GF-D8 (cell line): Measurements from ENCODE around the gene RBP4.

ENCODE experiments used
- DNase-seq: peaks from one replicate; lab custom pipeline; 2025; lab: John Stamatoyannopoulos, UW

RBP4 gene

DNA sequence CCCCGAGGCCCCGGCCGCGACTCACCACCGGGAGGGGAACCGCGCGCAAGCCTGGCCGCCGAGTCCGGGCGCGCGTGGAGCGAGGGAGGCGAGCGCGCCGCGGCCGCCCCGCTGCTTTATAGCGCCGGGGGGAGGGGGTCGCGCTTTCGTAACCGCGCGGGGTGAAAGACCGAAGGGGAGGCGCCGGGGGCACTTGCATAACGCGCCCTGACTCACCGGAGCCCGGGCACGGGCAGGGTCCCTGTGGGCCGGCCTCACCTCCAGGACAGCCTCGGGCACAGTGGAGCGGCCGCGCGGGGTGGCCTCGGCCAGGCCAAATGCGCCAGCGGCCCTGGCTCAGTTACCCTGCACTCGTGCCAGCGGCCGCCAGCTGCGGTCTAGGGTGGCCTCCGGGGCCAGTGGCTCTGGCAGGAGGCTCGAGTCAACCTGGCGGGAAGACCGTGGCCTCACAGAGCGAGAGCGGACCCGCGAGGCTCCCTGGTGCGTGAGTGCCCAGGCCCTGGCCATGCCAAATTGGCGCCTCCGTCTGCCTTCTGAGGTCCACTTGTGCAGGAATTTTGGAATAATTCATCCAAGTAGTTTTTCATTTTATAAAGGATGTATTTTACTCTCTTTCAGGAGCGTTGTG is at the start of gene RBP4:
Gene RBP4 (minus strand): TSS at position 90 of the 628 bp plus-strand sequence. CDS start 207 bp downstream, outside the sequence.
- no peak for DNase-seq

DNA sequence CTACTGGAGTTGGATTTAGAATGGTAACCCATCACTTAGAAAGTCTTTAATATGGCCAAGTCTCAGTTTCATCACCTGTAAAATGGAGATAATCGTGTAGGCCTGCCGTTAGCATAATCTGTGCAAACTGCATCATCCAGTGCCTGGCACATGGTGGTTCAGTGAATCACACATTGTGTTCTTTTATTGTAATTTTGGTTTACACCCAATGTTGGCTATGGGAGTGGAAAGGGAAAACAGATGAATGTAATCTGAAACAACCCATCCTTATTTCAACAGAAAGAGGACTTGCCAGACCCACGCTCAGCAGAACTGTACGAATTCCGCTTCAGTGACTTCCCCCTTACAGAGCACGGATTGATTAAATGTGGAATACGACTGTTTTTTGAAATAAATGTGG is 38.8 kb upstream of the RBP4 start:
- no peak for DNase-seq

DNA sequence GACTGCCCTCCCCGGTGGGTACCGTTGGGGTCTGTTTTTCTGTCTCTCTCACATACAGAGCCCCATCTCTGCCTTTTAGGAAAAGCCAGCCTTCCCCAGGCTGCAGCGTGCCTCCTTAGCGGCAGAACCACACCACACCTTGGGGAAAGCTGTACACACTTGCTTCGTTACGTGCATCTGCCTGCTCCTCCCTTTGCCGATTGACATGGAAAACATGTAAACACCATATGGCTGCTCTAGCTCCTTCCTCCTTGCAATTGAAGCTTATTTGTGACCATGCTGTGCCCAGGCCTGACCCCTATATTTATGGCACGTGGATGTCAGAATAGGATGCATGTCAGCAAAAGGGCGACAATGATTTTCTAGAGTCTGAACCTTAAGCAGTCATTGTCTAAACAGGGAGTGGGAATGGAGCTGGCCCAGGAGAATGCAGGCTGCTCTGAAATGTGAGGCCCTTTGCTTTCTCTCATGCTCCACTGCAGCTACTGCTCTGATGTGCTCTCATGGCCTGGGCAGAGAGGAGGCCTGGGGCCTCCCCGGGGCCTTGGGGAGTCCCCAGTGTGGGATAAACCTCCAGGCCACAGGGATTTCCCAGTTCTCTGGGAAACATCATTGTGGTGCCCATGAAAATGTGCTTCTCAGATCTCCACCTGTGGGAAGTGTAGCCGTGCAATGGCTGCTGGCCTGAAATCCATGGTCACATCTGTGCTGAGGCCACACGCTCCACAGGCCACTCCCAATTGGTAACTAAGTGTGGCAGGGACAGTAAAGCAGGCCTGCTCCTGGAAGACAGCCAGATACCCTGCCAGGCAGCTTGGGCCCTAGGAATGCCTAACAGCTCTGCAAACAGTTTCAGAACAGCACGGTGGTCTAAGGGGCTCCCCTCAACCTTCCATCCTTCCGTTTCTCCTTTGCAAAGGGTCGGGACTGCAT is 29.9 kb upstream of the RBP4 start:
- DNase-seq, result no peak

DNA sequence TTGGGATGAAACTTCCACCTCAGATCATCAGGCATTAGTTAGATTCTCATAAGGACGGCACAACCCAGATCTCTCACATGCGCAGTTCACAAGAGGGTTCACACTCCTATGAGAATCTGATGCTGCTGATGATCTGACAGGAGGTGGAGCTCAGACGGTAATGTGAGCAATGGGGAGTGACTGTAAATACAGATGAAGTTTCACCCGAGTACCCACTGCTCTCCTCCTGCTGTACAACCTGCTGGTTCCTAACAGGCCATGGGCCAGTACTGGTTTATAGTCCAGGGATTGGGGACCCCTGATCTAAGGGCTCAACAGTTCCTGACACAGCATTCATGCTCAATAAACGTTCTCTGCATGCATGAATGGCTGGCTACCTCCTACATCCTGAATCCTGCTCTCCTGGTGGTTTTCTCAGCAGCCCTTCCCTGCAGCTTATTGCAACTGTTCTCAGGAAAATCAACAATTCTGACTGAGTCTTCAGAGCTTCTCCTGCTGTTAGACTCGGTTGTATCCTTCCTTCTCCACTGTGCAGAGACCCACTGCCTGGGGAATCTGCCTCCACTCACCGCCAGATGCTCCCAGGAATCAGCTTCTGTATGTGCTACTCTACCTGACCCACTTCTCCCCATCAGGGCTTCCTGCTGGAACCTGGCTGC is 28.7 kb upstream of the RBP4 start:
- no peak for DNase-seq

DNA sequence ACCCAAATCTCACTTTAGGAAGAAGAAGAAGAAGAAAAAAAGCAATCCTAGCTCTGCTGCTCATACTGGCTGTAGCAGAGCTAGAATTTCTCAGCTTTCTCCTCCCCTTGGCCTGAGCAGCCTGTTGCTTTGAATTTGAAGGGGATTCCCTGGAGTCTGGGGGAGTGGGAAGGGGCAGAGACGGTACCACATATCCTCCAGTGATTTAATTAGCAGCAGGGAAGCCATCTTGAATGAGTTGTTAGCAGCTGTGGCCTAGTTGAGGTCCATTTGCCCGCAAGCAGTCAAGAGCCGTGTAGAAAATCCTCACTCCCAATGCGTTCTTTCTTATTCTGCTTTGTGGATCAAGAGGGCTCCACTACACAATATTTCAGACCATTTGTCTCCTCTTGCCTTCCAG is 27.8 kb upstream of the RBP4 start:
- no peak for DNase-seq

DNA sequence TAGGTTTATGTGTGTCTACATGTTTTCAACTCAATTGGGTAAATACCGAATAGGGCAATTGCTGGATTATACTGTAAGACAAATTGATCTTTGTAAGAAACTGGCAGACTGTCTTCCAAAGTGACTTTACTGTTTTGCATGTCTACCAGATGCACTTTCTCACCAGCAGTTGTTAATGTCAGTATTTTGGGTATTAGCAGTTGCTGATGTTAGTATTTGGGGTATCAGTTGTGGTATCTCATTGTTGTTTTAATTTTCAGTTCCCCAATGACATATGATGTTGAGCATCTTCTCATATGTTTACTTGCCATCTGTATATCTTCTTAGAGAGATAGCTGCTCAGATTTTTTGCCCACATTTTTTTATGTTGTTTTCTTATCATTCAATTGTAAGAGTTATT is 21.9 kb upstream of the RBP4 start:
- no peak for DNase-seq

DNA sequence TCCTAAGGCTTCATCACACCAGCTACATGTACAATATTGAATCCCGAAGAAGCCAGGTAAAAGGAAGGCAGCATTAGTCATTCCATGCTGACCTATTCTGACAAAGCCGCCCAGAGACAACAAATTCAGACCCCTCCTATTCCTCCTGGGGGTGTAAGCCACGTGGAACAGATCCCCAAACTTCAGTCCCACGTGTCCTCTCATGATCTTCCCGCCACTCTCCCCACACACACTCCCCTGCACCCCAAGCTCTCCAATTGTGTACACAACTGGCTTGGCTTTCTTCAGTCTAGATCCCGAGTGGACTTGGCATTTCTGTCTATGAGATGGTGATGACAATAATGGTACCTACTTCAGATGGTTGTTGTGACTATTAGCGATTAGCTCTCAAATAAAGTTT is 19.9 kb upstream of the RBP4 start:
- DNase-seq, result no peak

DNA sequence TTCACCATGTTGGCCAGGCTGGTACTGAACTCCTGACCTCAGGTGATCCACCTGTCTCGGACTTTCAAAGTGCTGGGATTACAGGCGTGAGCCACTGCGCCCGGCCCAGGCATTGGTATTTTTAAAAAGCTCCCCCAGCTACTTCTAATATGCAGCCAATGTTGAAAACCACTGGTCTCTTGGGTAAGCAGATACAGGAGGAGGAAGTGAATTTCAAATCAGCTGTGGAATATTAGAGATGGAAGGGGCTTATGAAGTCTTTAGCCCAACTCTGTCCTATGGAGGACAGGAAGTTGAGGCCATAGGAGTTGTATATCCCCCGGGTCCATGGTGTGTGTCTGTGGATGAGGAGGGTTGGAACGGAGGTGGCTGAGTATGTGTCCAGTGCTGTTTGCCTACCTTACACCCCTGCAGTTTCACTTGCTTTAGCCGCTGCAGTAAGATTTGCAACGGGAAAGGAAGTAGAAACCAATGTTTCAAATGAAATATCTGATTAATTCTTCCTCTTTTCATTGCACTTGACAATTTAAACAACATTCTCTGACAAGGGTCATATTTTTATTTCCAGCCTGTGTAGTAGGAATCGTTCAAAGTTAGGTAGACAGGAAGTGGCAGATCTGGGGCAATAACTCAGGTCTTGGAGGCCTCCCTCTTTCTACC is 14.7 kb upstream of the RBP4 start:
- DNase-seq, result no peak

DNA sequence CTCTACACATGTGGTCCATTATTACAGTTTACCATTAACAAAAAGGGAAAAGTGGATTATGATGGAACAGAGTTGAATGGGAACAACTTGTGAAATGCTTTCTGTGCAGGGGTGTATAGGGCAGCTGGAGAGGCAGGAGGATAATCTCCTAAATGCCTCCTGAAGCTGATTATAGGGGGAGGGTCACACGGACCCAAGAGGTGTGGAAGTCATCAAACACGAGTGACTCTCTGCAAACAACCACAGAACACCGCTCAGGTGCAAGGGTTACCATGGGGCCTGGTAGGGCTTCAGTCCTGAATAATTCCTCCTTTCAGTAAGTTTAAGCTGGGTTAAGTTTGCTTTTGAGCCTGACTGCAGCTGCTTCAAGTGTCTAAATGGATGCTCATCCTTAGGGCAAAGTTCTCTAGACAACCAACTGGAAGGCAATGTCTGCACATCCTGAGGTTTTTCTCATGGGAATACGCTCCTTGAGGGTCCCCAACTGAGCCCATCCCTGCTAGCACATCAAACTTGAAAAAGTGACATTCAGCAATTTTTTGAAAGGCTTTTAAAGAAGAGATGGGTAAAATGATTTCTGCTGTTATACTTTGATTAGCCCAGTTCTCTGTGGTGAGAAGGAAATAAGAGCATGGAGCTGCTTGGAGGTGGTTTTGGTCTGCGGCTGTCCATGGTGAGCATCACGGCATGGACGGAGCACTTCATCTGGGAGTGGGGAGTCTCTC is 13.2 kb upstream of the RBP4 start:
- DNase-seq, result no peak

DNA sequence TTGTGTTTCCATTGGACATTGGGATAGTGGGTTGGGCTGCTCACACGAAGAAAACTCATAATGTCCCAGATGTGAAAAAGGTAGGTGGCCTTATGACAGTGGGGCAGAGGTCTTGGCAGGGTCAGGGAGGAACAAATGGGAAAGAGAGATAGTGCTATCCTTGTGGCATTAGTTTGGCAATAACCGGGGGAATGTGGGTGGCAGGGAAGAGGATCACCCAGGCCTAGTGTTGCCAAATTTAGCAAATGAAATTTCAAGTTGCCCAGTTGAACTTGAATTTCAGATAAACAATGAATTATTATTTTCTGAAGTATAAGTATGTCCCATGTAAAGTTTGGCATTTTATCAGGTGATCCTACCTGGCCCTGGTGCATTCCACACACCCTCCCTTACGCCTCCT is 12.1 kb upstream of the RBP4 start:
- no peak for DNase-seq

DNA sequence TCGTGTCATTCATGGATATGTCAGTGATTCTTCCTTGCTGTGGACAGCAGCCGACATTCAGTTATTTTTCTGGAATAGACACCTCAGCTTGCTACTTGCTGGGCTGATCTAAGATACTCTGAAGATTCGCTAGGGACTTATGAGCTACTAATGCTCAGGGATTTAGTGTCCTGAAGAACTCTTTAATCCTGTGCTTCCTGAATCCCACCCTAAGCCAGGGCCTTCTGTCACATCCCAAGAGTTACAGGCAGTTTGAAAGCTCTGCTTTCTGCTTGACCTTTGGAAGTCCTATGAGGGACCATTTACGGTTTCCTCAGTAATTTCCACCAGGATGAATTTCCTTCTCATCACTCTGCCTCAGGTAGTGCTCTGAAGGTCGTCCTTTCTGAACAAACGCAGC is 11.3 kb upstream of the RBP4 start, which contains the start of gene PDE6C:
Gene PDE6C (plus strand): TSS at position 227 of the 400 bp plus-strand sequence. CDS start 189 bp downstream, outside the sequence.
- no peak for DNase-seq

DNA sequence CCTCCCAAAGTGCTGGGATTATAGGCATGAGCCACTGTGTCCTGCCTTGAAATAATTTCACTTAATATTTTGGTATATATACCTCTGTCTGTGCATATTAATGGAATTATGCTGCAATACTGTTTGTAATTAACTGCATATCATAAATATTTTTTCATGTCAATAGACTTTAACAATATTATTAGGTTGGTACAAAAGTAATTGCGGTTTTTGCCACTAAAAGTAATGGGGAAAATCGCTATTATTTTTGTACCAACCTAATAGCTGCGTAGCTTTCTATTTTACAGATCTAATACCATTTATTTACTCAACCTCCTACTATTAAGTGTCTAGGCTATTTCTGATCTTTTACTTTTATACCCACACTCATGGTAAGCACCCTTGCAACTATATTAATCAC is 7.4 kb upstream of the RBP4 start:
- DNase-seq, result no peak

DNA sequence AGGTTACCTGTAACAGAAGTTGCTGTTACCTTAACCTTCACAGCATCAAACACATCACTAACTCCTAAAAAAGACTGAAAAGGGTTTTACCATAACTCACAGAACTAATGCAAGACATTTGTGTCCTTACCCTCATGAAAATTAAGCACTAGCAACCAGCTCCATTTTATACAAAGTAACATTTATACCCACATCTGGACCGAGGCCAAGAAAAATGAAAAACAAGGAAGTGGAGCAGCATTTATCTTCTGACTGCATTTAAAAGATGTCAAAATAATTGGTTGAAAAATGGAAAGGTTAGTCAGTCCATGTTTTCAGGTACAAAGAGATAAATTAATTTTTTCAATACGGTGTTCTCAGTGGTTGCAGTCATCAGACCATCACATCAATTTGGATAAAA is 3.1 kb upstream of the RBP4 start:
- DNase-seq, result no peak

DNA sequence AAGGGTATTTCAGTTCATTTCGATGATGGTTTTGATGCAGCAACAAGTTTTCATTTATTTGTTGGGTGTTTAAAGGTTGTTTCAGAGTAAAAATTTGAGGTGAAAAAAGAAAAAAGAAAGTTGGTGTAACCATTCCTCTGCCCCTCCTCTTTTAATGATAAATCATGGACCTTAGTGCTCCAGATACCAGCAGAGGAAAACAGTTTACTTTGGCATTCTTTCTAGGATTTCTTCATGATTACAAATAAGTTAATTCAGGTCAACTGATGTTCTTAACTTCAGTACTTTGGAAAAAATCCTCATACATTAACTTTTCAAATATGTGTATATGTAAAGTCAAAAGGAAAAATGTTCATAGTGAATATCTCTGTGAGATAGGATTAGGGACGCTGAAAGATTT is 2.0 kb upstream of the RBP4 start:
- no peak for DNase-seq

DNA sequence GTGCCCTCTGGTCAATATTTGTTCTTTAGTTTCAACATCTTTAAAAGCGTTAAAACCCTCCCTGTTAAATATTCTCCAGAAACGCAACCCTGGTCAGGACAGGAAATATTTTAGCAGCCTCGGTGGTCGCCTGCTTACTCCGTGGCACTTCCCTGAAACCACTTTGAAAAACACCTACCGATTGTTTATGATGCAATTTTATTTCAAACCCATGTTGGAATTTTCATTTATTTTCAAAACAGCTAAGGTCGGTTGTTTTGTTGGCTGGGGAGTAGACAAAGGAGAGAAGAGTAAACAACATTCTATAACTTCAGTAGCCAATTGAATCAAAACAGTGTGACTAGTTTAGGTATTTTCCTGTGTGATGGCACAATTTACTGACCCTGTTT is 733 bp upstream of the RBP4 start:
- no peak for DNase-seq

DNA sequence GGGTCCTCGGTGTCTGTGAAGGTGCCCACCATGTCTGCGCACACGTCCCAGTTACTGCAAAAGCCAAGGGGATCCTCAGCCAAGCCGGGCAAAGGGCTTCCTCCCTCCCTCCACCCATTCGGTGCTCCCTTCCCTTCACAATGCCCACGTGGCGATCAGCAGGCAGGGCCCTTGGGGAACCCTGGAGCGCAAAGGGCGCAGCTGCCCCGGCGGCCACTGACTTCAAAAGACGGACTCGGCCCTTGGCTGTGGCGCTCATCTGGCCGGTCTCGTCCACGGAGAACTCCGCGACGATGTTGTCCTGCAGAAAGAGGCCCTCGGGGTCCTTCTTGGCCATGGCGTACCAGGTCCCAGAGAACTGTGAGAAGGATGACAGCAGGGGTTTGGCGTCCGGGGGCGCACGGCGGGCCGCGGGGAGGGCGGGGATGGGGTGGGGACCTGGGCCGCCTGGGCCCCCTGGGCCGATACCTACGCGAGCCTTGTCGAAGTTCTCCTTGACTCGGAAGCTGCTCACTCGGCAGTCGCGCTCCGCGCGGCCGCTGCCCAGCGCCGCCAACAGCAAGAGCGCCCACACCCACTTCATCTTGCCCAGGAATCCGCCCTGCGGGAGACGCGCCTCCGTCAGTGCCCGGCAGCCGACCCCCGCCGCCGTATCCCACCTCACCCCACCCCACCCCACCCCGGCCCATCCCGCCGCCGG is 439 bp downstream of the RBP4 start:
- no peak for DNase-seq

DNA sequence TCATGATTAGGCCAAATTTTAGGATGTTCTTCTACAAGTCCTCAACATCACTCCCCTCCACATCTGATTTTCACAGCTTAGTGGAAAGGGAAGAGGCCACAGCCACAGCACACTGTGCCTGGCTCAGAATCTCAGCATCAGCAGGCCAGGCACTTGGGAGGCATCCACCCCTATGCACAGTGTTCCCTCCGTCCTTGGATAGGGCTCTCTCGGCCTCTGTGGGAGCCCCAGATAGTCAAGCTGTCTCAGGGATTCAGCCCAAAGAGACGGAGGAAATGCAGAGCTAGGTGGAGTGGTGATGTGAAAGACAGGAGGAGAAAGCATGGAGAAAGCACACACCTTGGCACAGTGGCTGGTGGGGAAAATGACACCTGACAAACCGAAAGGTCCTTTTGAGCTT is 1.3 kb downstream of the RBP4 start:
- no peak for DNase-seq

DNA sequence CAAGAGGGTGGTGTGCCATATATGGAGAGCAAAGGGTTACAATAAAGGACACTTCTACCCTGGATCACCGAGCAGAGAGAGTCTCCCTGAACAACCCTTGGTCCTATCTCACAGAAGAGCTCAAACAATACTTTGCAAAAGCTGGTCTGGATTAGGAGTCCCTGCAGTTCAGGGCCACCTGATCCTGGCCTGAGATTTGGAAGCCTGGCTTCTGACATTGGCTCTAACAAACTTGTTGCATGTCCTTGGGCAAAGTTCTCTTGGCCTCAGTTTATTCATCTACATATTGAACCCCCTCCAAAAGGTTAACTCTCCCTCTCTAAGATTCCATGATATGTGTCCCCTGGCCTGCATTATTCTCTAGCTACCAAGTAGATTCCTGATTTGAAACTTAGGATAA is 1.7 kb downstream of the RBP4 start:
- DNase-seq, result no peak

DNA sequence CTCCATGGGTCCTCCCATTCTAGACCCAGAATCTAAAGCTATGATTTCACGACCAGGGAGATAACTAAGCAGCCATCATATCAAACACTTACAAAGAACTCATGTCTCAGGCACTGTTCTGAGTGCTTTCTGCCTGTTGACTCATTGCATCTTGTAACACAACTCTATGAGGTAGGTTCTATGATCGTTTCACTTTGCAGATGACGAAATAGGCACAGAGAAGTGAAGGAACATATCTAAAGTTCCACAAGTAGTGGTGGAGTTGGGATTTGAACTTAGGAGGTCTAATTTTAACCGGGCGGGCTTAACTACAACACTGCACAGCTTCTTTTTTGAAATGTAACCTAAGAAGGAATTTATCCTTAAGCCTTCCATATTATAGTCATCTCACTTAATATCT is 2.9 kb downstream of the RBP4 start:
- DNase-seq, result no peak

DNA sequence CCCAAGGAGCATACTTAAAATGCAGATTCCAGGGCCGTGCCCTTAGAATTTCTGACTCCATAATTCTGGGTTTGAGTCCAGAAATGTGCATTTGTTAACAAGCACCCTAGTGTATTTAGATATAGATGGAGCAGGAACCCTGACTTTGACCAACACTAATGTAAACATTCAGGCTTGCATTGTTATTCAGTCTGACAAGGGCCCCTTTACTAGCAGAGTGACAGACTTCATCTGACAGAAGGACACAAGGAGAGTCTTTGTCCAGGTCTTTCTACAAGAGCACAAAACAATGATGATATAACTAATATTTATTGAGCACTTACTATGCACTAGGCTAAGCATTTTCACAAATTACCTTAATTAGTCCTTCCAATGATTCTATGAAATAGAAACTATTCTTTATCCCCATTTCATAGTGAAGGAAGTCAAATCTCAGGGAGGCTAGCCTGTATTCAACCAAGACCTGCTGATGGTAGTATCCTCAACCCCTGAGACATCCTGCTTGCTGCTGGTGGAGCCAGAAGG is 3.9 kb downstream of the RBP4 start:
- no peak for DNase-seq

DNA sequence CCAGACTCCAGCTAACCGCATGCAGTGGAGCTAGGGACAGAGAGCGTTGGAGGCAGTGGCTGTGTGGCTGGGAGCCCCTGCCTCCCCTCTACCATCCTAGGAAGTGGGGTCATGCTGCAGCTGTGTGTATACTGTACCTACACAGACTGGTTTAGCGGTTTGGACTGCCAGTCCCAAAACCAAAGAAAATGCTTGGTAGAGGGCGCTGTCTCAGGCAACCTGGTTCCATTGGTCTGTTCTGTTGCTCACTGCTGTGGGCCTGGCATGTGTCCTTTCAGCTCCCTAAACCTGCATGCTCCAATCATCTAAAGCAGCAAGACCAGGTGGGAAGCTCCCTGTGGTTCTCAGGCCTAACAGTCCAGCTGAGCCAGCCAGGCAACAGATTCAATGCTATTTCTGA is 4.5 kb downstream of the RBP4 start:
- DNase-seq, result no peak
